K562 (cell line): ENCODE results near the gene FAM234A. TPM values are rescaled to one million over a fixed set of nuclear protein-coding genes. Genes with fewer than 3 reads are reported as not detected.

Source experiments
- CBFA2T3 ChIP-seq: fragments of 450-650 bp; IDR thresholded peaks from 2 replicates; pipeline ENCODE4 v1.6.1; 2017
- EP300 ChIP-seq: IDR thresholded peaks from 2 replicates; pipeline ENCODE4 v1.6.1; 2012; ENCODE audit warnings: low read length, improper control_type of control experiment
- HNRNPLL ChIP-seq: fragments of 200-400 bp; formaldehyde crosslinking; IDR thresholded peaks from 2 replicates; pipeline ENCODE4 v1.6.1; 2017; ENCODE audit warnings: low read length, low read depth, mild to moderate bottlenecking; ENCODE audit not compliant: poor library complexity, severe bottlenecking
- ID3 ChIP-seq, 2 experiments: fragments of 250-450 bp in 1 of 2; fragments of 450-650 bp in 1 of 2; sonication (Bioruptor Pico) in 1 of 2; IDR thresholded peaks; 2 replicates each; pipeline versions ENCODE4 v1.6.1 to v1.8.0; 2016 to 2021; ENCODE audit warnings: mild to moderate bottlenecking in 2 of 2, moderate library complexity in 2 of 2, missing compliant biosample characterization in 1 of 2, missing genetic modification characterization in 1 of 2
- KLF10 ChIP-seq: fragments of 250-450 bp; sonication (Bioruptor Pico); IDR thresholded peaks from 2 replicates; pipeline ENCODE4 v1.6.1; 2021; ENCODE audit warnings: matching md5 sums
- NEUROD1 ChIP-seq: fragments of 150-350 bp; IDR thresholded peaks from 2 replicates; pipeline ENCODE4 v1.6.1; 2014; ENCODE audit warnings: borderline replicate concordance, low read length, low read depth; ENCODE audit not compliant: partially characterized antibody
- SMAD4 ChIP-seq: fragments of 250-450 bp; sonication (Bioruptor Pico); conservative IDR thresholded peaks from 2 replicates; pipeline ENCODE4 v1.8.0; 2021; ENCODE audit warnings: inconsistent platforms, mild to moderate bottlenecking, moderate library complexity
- TCF3 ChIP-seq: sonication (generic); formaldehyde crosslinking; IDR thresholded peaks from 2 replicates; pipeline ENCODE4 v1.4.0; 2020; ENCODE audit warnings: mild to moderate bottlenecking, missing genetic modification reagents
- ZBTB5 ChIP-seq: fragments of 450-650 bp; IDR thresholded peaks from 2 replicates; pipeline ENCODE4 v1.6.1; 2017; ENCODE audit warnings: antibody characterized with exemption
- ZFPM2 ChIP-seq: fragments of 250-450 bp; sonication (Bioruptor Pico); IDR thresholded peaks from 2 replicates; pipeline ENCODE4 v1.5.1; 2022; ENCODE audit warnings: mild to moderate bottlenecking
- ZNF707 ChIP-seq: fragments of 250-450 bp; sonication (Bioruptor Pico); conservative IDR thresholded peaks from 2 replicates; pipeline ENCODE4 v1.8.0; 2022; ENCODE audit warnings: inconsistent platforms, mild to moderate bottlenecking, moderate library complexity
- polyA plus RNA-seq, 8 experiments: library from polyadenylated mRNA; depleted of rRNA in 4 of 8; stranded (reverse) in 5 of 8; unstranded in 3 of 8; fragments of >200 nt; fragmentation: Nextera tagmentation in 2 of 8; fragmentation: Illumina TruSeq in 1 of 8; extraction: Ambion mirVana in 2 of 8; extraction: Trizol in 1 of 8; gene quantifications; 2 replicates each; pipeline versions ENCODE4 v1.2.1 to v1.2.3, GENCODE V29; 2011 to 2014; ENCODE audit warnings: inconsistent platforms in 1 of 8, missing spikeins in 1 of 8
- total RNA-seq, 7 experiments: library from RNA; depleted of rRNA in 6 of 7; stranded (reverse); fragments of >200 nt in 6 of 7; fragmentation: Illumina TruSeq in 2 of 7; extraction: Trizol in 2 of 7; gene quantifications; 2 replicates each; pipeline versions ENCODE4 v1.2.1 to v1.2.3, GENCODE V29; 2011 to 2021; ENCODE audit warnings: low replicate concordance in 1 of 7

FAM234A gene
- total and polyA plus RNA-seq, 9 of the 15 experiments (the other 6 are each of a cell fraction or from before 2014, with no cell fraction given): 1.0 to 47.9 (median 15.0) TPM

- TF ChIP-seq ID3 (CRISPR knock-in tag; IDR thresholded peaks at IDR 0.05) (no peak), ID3 (tag; IDR thresholded peaks at IDR 0.05) (no peak), ZNF707 (CRISPR knock-in tag) (no peak), TCF3 (CRISPR knock-in tag) (peak; percentile 70), ZFPM2 (CRISPR knock-in tag) (no peak), NEUROD1 (no peak), HNRNPLL (no peak), SMAD4 (CRISPR knock-in tag) (0 out of 2 replicates have a peak, but pooled peaks have one; percentile 15), ZBTB5 (peak; percentile 58; the same call in 1 of the 2 replicates), EP300 (peak; percentile 15; the same call in 1 of the 2 replicates), KLF10 (CRISPR knock-in tag) (no peak), CBFA2T3 (peak; percentile 50; the same call in 1 of the 2 replicates)
These were observed 24.6 kb downstream of the FAM234A start (continued) for GRCh38 chr16:259226-259625.
